EL (cell line): Measurements from ENCODE around the gene GGTLC3.
"Not testable (repeated sequence)": the region's sequence is repeated elsewhere in the genome, so short reads cannot be mapped to it uniquely, and the experiment has no call there.

Source experiments
- DNase-seq: peaks from one replicate; pipeline ENCODE4 v3.0.0-alpha.2; 2016

Gene GGTLC3

GRCh38 chr22:18518061-18518460 lies at the start of gene GGTLC3:
GGTLC3 (minus strand) TSS chr22:18518161; CDS start chr22:18517897, 264 bp downstream.
- DNase-seq, result not testable (repeated sequence)

DNA sequence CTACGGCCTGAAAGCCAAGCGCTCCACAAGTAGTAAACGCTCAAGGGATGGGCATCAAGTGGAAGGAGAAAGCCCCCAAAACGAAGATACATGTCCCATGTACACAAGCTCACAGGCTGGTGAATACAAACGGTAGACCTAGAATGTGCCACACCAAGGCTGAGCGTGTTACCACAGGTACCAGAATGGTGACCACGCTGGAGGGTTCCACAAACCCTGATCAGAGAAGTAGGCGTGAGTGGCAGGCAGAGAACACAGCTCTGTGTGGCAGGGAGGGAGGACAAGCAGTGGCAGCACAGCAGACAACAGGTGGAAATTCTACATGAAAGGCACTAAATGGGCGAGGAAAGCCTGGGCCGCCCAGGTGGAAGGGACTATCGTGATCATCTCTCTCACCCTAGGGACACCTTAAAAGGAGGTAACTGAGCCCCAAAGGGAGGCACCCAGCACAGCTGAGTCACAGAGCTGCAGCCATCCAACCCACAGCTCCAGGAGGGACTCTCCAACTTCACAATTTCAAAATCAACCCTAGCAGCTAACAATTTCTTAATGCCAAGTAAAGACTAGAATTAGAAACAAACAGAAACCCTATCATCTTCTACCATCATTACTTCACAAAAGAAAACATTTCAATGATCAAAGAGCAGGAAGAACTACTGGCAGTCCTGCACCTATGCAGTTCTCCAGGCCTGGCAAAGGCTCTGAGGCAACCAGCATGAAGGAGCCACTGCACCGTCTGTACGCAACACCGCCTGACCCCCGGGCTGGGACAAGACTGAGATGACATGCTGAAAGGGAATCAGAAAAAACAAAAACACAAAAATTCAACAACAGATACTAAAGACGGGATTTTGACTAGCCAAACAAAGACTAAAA lies 42.4 kb upstream of the GGTLC3 start:
- DNase-seq, result not testable (repeated sequence)

- not testable (repeated sequence) for DNase-seq
These were observed 41.0 kb upstream of the GGTLC3 start for GRCh38 chr22:18558939-18559338.

- not testable (repeated sequence) for DNase-seq
These were observed 40.6 kb upstream of the GGTLC3 start for GRCh38 chr22:18558516-18558915.

DNA sequence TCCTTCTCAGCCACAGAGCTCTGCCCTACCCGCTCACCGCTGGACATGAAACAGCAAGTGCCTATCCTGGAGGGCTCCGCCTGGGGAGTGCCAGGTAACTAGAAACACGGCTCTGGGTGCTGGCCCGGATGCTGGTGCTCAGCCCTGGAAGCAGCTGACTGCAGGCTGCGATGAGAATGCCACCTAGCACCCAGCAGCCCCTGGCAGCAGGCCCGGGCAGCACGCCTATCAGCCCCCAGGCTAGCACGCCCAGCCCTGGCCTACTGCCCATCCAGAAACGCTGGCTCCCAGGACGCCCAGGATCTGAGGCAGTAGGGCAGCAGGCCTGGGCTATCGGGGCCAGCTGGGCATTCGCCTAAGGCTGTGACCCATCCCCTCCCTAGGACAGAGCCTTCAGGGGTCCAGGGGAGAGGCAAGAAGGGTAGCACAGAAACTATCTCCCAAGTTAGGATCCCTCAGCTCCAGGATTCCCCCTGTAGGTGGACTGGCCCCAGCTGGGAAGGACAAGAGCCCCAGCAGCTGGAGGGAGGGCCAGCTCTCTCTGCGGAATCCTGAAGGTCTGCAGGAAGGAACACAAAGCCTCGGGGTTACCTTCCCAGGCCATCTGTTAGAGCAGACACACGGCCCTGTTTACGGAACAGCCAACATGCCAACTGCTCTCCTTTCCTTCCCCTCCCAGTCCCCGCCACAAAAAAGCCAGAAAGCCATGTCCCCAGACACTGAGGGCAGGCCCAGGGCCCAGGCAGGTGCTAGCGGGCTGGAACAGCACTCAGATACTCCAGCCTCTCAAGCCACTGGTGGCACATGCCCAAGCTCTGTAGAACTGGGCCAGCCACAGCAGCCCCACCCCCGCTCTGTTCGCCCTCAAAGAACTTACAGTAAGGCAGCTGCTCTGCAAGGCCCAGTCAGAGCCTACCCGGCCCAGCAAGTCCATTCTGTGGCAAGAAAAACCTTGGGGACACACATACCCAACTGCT lies 36.6 kb upstream of the GGTLC3 start:
- DNase-seq, result not testable (repeated sequence)

GRCh38 chr22:18552839-18553597 lies 35.1 kb upstream of the GGTLC3 start:
- not testable (repeated sequence) for DNase-seq

- not testable (repeated sequence) for DNase-seq
These were observed 33.1 kb upstream of the GGTLC3 start for GRCh38 chr22:18551046-18551445.

DNA sequence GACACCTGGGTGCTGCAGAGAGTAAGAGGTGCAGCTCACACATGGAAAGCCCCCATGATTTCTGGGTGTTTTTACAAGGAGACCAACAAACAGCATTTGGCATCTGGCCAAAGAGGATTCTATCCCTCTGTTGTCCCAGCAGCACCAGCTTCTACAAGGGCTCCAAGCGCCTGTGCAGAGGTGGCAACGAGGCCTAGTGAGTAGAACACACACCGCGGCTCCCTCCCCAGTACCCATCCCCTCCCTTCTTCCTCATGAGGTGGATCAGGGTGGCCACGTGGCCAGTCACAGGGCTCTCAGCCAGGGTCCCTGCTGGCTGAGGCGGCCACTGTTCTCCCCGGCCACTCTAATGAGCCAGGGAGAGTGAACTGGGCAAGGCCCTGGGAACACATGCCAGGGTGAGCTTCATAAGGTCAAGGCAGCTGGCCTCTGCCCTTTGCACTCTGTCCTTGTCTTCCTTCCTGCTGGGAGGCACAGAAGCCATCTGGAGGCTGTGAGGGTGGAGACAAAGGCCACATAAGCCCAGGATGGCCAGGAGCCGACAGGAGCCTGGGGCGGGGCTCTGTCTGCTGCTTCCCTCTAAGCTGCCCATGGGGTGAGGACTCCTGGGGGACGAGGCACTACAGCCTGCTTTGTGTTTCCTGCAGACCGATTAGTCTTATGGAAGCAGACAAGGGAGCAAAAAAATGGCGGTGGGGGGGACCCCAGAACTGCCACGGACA lies 31.7 kb upstream of the GGTLC3 start:
- not testable (repeated sequence) for DNase-seq

GRCh38 chr22:18544615-18545014 lies 26.7 kb upstream of the GGTLC3 start:
- not testable (repeated sequence) for DNase-seq

- not testable (repeated sequence) for DNase-seq
These were observed 25.4 kb upstream of the GGTLC3 start for GRCh38 chr22:18543400-18543799.

DNA sequence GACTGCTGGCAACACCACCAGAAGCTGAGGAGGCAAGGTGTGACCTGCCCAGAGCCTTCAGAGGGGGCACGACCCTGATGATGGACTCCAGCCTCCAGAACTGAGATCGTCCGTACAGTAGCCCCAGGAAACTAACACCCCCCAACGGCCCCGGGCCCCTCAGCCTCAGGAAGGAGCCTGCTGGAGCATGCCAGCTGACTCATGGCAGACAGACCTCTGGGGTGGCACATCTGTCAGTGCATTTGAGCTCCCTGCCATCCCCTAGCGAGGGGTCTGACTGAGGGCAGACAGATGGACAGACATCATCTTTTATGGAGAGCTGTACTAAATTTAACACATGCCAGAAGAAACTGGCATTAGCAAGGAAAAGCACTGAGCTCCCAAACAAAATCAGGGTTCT lies 22.0 kb upstream of the GGTLC3 start:
- DNase-seq, result not testable (repeated sequence)

DNA sequence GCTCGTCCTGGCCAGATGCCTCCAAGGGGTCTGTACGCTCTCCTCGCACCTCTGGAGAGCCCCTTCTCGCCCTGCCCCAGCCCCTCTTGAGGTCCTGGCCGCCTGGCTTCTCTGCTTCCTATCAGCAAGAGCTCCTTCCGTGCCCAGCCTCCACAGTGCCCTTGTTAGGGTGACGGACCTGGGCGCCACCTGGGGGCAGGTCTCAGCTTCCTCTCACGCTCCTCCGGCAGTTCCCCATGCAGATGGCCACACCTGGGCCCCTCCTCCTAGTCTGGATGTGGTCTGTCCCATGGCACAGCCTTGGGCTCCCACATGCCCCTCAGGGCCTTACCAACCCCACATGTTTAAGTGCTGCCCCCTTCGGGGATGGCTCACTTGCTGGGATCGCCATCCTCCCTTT lies 16.4 kb upstream of the GGTLC3 start:
- not testable (repeated sequence) for DNase-seq

GRCh38 chr22:18533633-18534032 lies 15.7 kb upstream of the GGTLC3 start:
- DNase-seq, result not testable (repeated sequence)

GRCh38 chr22:18529416-18530145 lies 11.6 kb upstream of the GGTLC3 start:
- not testable (repeated sequence) for DNase-seq

- peak; percentile 86 for DNase-seq
These were observed 10.8 kb upstream of the GGTLC3 start for GRCh38 chr22:18528597-18529415.

GRCh38 chr22:18527752-18528596 lies 10.0 kb upstream of the GGTLC3 start, which contains the start of gene TMEM191B:
TMEM191B (plus strand) TSS chr22:18527802; CDS start chr22:18527981, 179 bp downstream.
- not testable (repeated sequence) for DNase-seq

GRCh38 chr22:18523328-18523727 lies 5.4 kb upstream of the GGTLC3 start:
- not testable (repeated sequence) for DNase-seq

GRCh38 chr22:18522762-18523161 lies 4.8 kb upstream of the GGTLC3 start:
- not testable (repeated sequence) for DNase-seq

- not testable (repeated sequence) for DNase-seq
These were observed 4.5 kb downstream of the GGTLC3 start for GRCh38 chr22:18513454-18513853.
